Caco-2 (cell line): ENCODE results near the gene MEF2B. TPM values are rescaled to one million over a fixed set of nuclear protein-coding genes. Genes with fewer than 3 reads are reported as not detected.

ENCODE experiments used
- BruUV-seq: library from RNA; stranded (reverse); fragments of 400-500 nt; replicated peaks from 2 replicates; lab custom pipeline; 2021; lab: Mats Ljungman, UMichigan
- CTCF ChIA-PET: fragments of 300-600 bp; sonication (Branson Sonifier 250); formaldehyde crosslinking; loops from one replicate; lab custom pipeline; 2022; ENCODE audit warnings: antibody characterized with exemption; lab: Charles Lee
- POLR2A ChIA-PET: fragments of 300-600 bp; sonication (Branson Sonifier 250); formaldehyde crosslinking; loops from one replicate; lab custom pipeline; 2022; ENCODE audit warnings: antibody characterized with exemption; lab: Charles Lee
- DNase-seq, 2 experiments: peaks; one replicate each; pipeline versions ENCODE4 v3.0.0 to v3.0.0-alpha.2; 2020 to 2022
- H3K27me3 ChIP-seq: replicated peaks from 2 replicates; pipeline ENCODE4 v1.6.0; 2011; ENCODE audit warnings: low read length; ENCODE audit not compliant: control insufficient read depth, insufficient read depth
- H3K36me3 ChIP-seq: 2 replicates; pipeline ENCODE4 v1.5.1; 2011; ENCODE audit warnings: low read length; ENCODE audit not compliant: control insufficient read depth, insufficient read depth
- H3K4me1 ChIP-seq: fragments of 250-450 bp; sonication (Bioruptor Pico); 2 replicates; pipeline ENCODE4 v1.5.1; 2020; ENCODE audit warnings: mild to moderate bottlenecking
- H3K4me3 ChIP-seq: 2 replicates; pipeline ENCODE4 v1.5.1; 2011; ENCODE audit warnings: low read depth, mild to moderate bottlenecking, control low read depth, low read length
- H3K9me3 ChIP-seq: fragments of 250-450 bp; sonication (Bioruptor Pico); 2 replicates; pipeline ENCODE4 v1.5.1; 2020; ENCODE audit warnings: mild to moderate bottlenecking, moderate library complexity
- H3K27ac Mint-ChIP-seq: one replicate; pipeline ENCODE4 v1.8.0; 2022; ENCODE audit warnings: mixed read lengths; ENCODE audit not compliant: unreplicated experiment
- H3K27me3 Mint-ChIP-seq: one replicate; pipeline ENCODE4 v1.8.0; 2022; ENCODE audit warnings: mixed read lengths; ENCODE audit not compliant: insufficient read depth, unreplicated experiment
- H3K36me3 Mint-ChIP-seq: one replicate; pipeline ENCODE4 v1.8.0; 2022; ENCODE audit warnings: mild to moderate bottlenecking, mixed read lengths; ENCODE audit not compliant: insufficient read depth, unreplicated experiment
- H3K4me1 Mint-ChIP-seq: one replicate; pipeline ENCODE4 v1.8.0; 2022; ENCODE audit warnings: low read depth, mixed read lengths; ENCODE audit not compliant: unreplicated experiment
- H3K4me3 Mint-ChIP-seq: one replicate; pipeline ENCODE4 v1.8.0; 2022; ENCODE audit warnings: mild to moderate bottlenecking, moderate library complexity, mixed read lengths; ENCODE audit not compliant: unreplicated experiment
- H3K9me3 Mint-ChIP-seq: one replicate; pipeline ENCODE4 v1.8.0; 2022; ENCODE audit warnings: mixed read lengths; ENCODE audit not compliant: unreplicated experiment
- CTCF ChIP-seq, 2 experiments: fragments of 200-600 bp in 1 of 2; IDR thresholded peaks; 1 replicate in 1 of 2; 2 replicates in 1 of 2; pipeline versions ENCODE4 v1.5.1 to v1.8.0; 2011 to 2022; ENCODE audit warnings: antibody characterized with exemption in 1 of 2, control low read depth in 1 of 2, inconsistent platforms in 1 of 2, low read depth in 1 of 2, low read length in 1 of 2, mild to moderate bottlenecking in 1 of 2, moderate library complexity in 1 of 2; ENCODE audit not compliant: insufficient read depth in 1 of 2, severe bottlenecking in 1 of 2, unreplicated experiment in 1 of 2
- intact Hi-C: fragments of 100-400 bp; cut with micrococcal nuclease; formaldehyde crosslinking; loops from one replicate; pipeline ENCODE4 v1.10.0; 2022; ENCODE audit not compliant: unreplicated experiment
- total RNA-seq: library from RNA; stranded (reverse); gene quantifications from 2 replicates; pipeline ENCODE4 v1.2.3, GENCODE V29; 2022

The MEF2B gene
- total RNA-seq, 1 experiment from 2014 or later = 0.82 TPM

GRCh38 chr19:19205416-19206410 lies 35.6 kb upstream of the MEF2B start:
- no peak for TF ChIP-seq CTCF (IDR thresholded peaks at IDR 0.05; ENCODE audit: insufficient read depth in 1 of 2, low read depth in 1 of 2, low read length in 1 of 2, severe bottlenecking in 1 of 2, unreplicated experiment in 1 of 2)
- Mint-ChIP-seq H3K27ac (no peak overlapping the region), H3K27me3 (peaks cover 3% of the 10 kb centered on the region), H3K9me3 (no peaks in the 10 kb centered on the region), H3K4me1 (no peaks in the 10 kb centered on the region), H3K36me3 (peaks cover 23% of the 10 kb centered on the region), H3K4me3 (no peak overlapping the region)
- Histone ChIP-seq H3K9me3 (no peaks in the 10 kb centered on the region), H3K27me3 (no peaks in the 10 kb centered on the region), H3K4me3 (no peak overlapping the region), H3K36me3 (no peaks in the 10 kb centered on the region), H3K4me1 (peaks cover 4% of the 10 kb centered on the region; the same call in 1 of the 2 replicates)
- BruUV-seq = no TSS peak
- POLR2A ChIA-PET = no interaction called here
- CTCF ChIA-PET = no interaction called here
- no peak for DNase-seq
- intact Hi-C loops = no loop called here

GRCh38 chr19:19204181-19204580 lies 34.1 kb upstream of the MEF2B start:
- no peak for TF ChIP-seq CTCF (IDR thresholded peaks at IDR 0.05; ENCODE audit: insufficient read depth in 1 of 2, low read depth in 1 of 2, low read length in 1 of 2, severe bottlenecking in 1 of 2, unreplicated experiment in 1 of 2)
- BruUV-seq = TSS peak; percentile 20
- Mint-ChIP-seq H3K4me3 (peak overlapping the region; percentile 83), H3K27ac (peak overlapping the region; percentile 87), H3K9me3 (no peaks in the 10 kb centered on the region), H3K36me3 (peaks cover 28% of the 10 kb centered on the region), H3K27me3 (peaks cover 3% of the 10 kb centered on the region), H3K4me1 (no peaks in the 10 kb centered on the region)
- H3K36me3 ChIP-seq = no peaks in the 10 kb centered on the region
- ChIA-PET POLR2A (no interaction called here), CTCF (no interaction called here)
- no peak overlapping the region for H3K4me3 ChIP-seq
- no peak for DNase-seq
- no peaks in the 10 kb centered on the region for H3K9me3 ChIP-seq
- peaks cover 4% of the 10 kb centered on the region; the same call in 1 of the 2 replicates for H3K4me1 ChIP-seq
- no peaks in the 10 kb centered on the region for H3K27me3 ChIP-seq
- intact Hi-C loops = no loop called here

- intact Hi-C loops = loop anchor here (1.0 kb wide), 1 partner anchor 11 kb away; the partner anchor contains the start of genes BORCS8 and RFXANK
- Mint-ChIP-seq H3K36me3 (peaks cover 34% of the 10 kb centered on the region), H3K9me3 (no peaks in the 10 kb centered on the region), H3K27me3 (peaks cover 3% of the 10 kb centered on the region), H3K4me3 (peak within 1 kb of the TSS; percentile 83), H3K4me1 (no peaks in the 10 kb centered on the region), H3K27ac (peak within 1 kb of the TSS; percentile 87)
- Histone ChIP-seq H3K9me3 (no peaks in the 10 kb centered on the region), H3K36me3 (no peaks in the 10 kb centered on the region), H3K4me3 (peak within 1 kb of the TSS; percentile 67), H3K4me1 (peaks cover 4% of the 10 kb centered on the region; the same call in 1 of the 2 replicates), H3K27me3 (no peaks in the 10 kb centered on the region)
- DNase-seq = peak; percentile 90 to 92
- CTCF ChIA-PET = interaction anchor here (0.7 to 1.1 kb wide), 4 partner anchors 22 to 1871 kb away, joined by 4 to 12 read pairs (median 6); no protein-coding TSS in a partner anchor
- no peak for TF ChIP-seq CTCF (IDR thresholded peaks at IDR 0.05; ENCODE audit: insufficient read depth in 1 of 2, low read depth in 1 of 2, low read length in 1 of 2, severe bottlenecking in 1 of 2, unreplicated experiment in 1 of 2)
- BruUV-seq = TSS peak; percentile 91
- POLR2A ChIA-PET = interaction anchor here (0.5 to 1.8 kb wide), 3 partner anchors 11 to 70 kb away, joined by 3 to 18 read pairs (median 12); partner anchors contain the start of genes BORCS8 and RFXANK
Observed at GRCh38 chr19:19203012-19203856, 33.2 kb upstream of the MEF2B start, which contains the start of gene NR2C2AP. Gene NR2C2AP (minus strand): TSS chr19:19203414. CDS start chr19:19203060, 354 bp downstream.
